K562 (cell line): ENCODE results near the gene PNPO. TPM values are rescaled to one million over a fixed set of nuclear protein-coding genes. Genes with fewer than 3 reads are reported as not detected.

Experiments used
- ARNT ChIP-seq, 2 experiments: fragments of 450-650 bp; IDR thresholded peaks; 2 replicates each; pipeline ENCODE4 v1.6.1; 2016; ENCODE audit warnings: mild to moderate bottlenecking in 1 of 2
- E2F3 ChIP-seq: fragments of 250-450 bp; sonication (Bioruptor Pico); IDR thresholded peaks from 2 replicates; pipeline ENCODE4 v1.4.0; 2020; ENCODE audit warnings: mild to moderate bottlenecking
- ETV5 ChIP-seq: sonication (generic); formaldehyde crosslinking; IDR thresholded peaks from 2 replicates; pipeline ENCODE4 v1.4.0; 2020; ENCODE audit warnings: low read depth, mild to moderate bottlenecking, missing genetic modification reagents
- FOXM1 ChIP-seq, 2 experiments: fragments of 450-650 bp in 1 of 2; sonication (generic) in 1 of 2; formaldehyde crosslinking in 1 of 2; IDR thresholded peaks; 2 replicates each; pipeline versions ENCODE4 v1.6.1 to v1.9.0; 2017 to 2022; ENCODE audit warnings: low read depth in 2 of 2, mild to moderate bottlenecking in 2 of 2, missing genetic modification reagents in 1 of 2, moderate library complexity in 1 of 2
- PRMT5 ChIP-seq: sonication (generic); formaldehyde crosslinking; IDR thresholded peaks from 2 replicates; pipeline ENCODE4 v1.5.0; 2020; ENCODE audit warnings: missing genetic modification reagents
- SRSF1 ChIP-seq: fragments of 200-400 bp; formaldehyde crosslinking; IDR thresholded peaks from 2 replicates; pipeline ENCODE4 v1.6.1; 2017; ENCODE audit warnings: mild to moderate bottlenecking, low read depth, low read length, moderate library complexity
- TGIF2 ChIP-seq: sonication (generic); formaldehyde crosslinking; IDR thresholded peaks from 2 replicates; pipeline ENCODE4 v1.8.1; 2022; ENCODE audit warnings: mild to moderate bottlenecking, missing genetic modification reagents, moderate library complexity
- ZFP36 ChIP-seq: fragments of 150-350 bp; IDR thresholded peaks from 2 replicates; pipeline ENCODE4 v1.6.1; 2018; ENCODE audit warnings: low read length, low read depth; ENCODE audit not compliant: partially characterized antibody
- ZNF318 ChIP-seq, 2 experiments: fragments of 450-650 bp; IDR thresholded peaks; 2 replicates each; pipeline ENCODE4 v1.6.1; 2016; ENCODE audit warnings: mild to moderate bottlenecking in 2 of 2, borderline replicate concordance in 1 of 2, low read depth in 1 of 2, moderate library complexity in 1 of 2
- ZNF507 ChIP-seq: conservative IDR thresholded peaks from 2 replicates; pipeline ENCODE4 v1.6.1; 2017; ENCODE audit warnings: missing genetic modification characterization, missing compliant biosample characterization
- polyA plus RNA-seq, 8 experiments: library from polyadenylated mRNA; depleted of rRNA in 4 of 8; stranded (reverse) in 5 of 8; unstranded in 3 of 8; fragments of >200 nt; fragmentation: Nextera tagmentation in 2 of 8; fragmentation: Illumina TruSeq in 1 of 8; extraction: Ambion mirVana in 2 of 8; extraction: Trizol in 1 of 8; gene quantifications; 2 replicates each; pipeline versions ENCODE4 v1.2.1 to v1.2.3, GENCODE V29; 2011 to 2014; ENCODE audit warnings: inconsistent platforms in 1 of 8, missing spikeins in 1 of 8
- total RNA-seq, 7 experiments: library from RNA; depleted of rRNA in 6 of 7; stranded (reverse); fragments of >200 nt in 6 of 7; fragmentation: Illumina TruSeq in 2 of 7; extraction: Trizol in 2 of 7; gene quantifications; 2 replicates each; pipeline versions ENCODE4 v1.2.1 to v1.2.3, GENCODE V29; 2011 to 2021; ENCODE audit warnings: low replicate concordance in 1 of 7

PNPO gene
- total and polyA plus RNA-seq, 9 of the 15 experiments (the other 6 are each of a cell fraction or from before 2014, with no cell fraction given) = 16.6 to 39.0 (median 27.4) TPM

GRCh38 chr17:47969930-47970724 lies 28.8 kb downstream of the PNPO start (continued):
- TF ChIP-seq ZNF318 (IDR thresholded peaks at IDR 0.05; ENCODE audit: borderline replicate concordance in 1 of 2, low read depth in 1 of 2) = no peak
- TF ChIP-seq E2F3 (CRISPR knock-in tag) = 0 out of 2 replicates have a peak, but pooled peaks have one; percentile 31
- no peak for TF ChIP-seq FOXM1 (IDR thresholded peaks at IDR 0.05; ENCODE audit: low read depth)
- TF ChIP-seq FOXM1 (CRISPR knock-in tag; IDR thresholded peaks at IDR 0.05; ENCODE audit: low read depth) = no peak
- no peak for TF ChIP-seq TGIF2 (CRISPR knock-in tag)
- no peak for TF ChIP-seq ZNF507 (tag)
- TF ChIP-seq SRSF1 = no peak
- TF ChIP-seq PRMT5 (CRISPR knock-in tag) = no peak
- TF ChIP-seq ETV5 (CRISPR knock-in tag) = 0 out of 2 replicates have a peak, but pooled peaks have one; percentile 20
- TF ChIP-seq ARNT (IDR thresholded peaks at IDR 0.05) = 0 out of 4 replicates have a peak, but pooled peaks of 1 of the 2 experiments have one; percentile 17
- no peak for TF ChIP-seq ZFP36
